Breast epithelium (tissue), 3 donors: ENCODE data around the gene SNAPC4.

Experiments used
- CTCF ChIP-seq, 3 donors: fragments of 450-650 bp; IDR thresholded peaks; one replicate each; pipeline ENCODE4 v1.5.1; 2016 to 2017; ENCODE audit warnings: antibody characterized with exemption in 3 of 3, mild to moderate bottlenecking in 3 of 3, moderate library complexity in 3 of 3
- POLR2A ChIP-seq: fragments of 450-650 bp; IDR thresholded peaks from one replicate; pipeline ENCODE4 v1.6.1; 2016; ENCODE audit warnings: antibody characterized with exemption, mild to moderate bottlenecking, moderate library complexity

GRCh38 chr9:136381311-136381710, 18.7 kb downstream of the SNAPC4 start:
- TF ChIP-seq CTCF (IDR thresholded peaks at IDR 0.05) = no peak
- no peak for TF ChIP-seq POLR2A
